Activated naive CD8-positive, alpha-beta T cell (primary cell): ENCODE measurements around the gene CSMD2.
"Not testable (repeated sequence)": the region's sequence is repeated elsewhere in the genome, so short reads cannot be mapped to it uniquely, and the experiment has no call there.

Experiments
- H3K27ac Mint-ChIP-seq: one replicate; pipeline ENCODE4 v1.8.0; 2021; ENCODE audit warnings: mixed read lengths
- H3K27me3 Mint-ChIP-seq: one replicate; pipeline ENCODE4 v1.8.0; 2021; ENCODE audit warnings: mixed read lengths
- H3K36me3 Mint-ChIP-seq: one replicate; pipeline ENCODE4 v1.8.0; 2021; ENCODE audit warnings: mixed read lengths
- H3K4me1 Mint-ChIP-seq: one replicate; pipeline ENCODE4 v1.8.0; 2021; ENCODE audit warnings: low read depth, mixed read lengths
- H3K4me3 Mint-ChIP-seq: one replicate; pipeline ENCODE4 v1.8.0; 2021; ENCODE audit warnings: mild to moderate bottlenecking, mixed read lengths
- H3K9me3 Mint-ChIP-seq: one replicate; pipeline ENCODE4 v1.8.0; 2021; ENCODE audit warnings: low read depth, mixed read lengths

Gene CSMD2

DNA sequence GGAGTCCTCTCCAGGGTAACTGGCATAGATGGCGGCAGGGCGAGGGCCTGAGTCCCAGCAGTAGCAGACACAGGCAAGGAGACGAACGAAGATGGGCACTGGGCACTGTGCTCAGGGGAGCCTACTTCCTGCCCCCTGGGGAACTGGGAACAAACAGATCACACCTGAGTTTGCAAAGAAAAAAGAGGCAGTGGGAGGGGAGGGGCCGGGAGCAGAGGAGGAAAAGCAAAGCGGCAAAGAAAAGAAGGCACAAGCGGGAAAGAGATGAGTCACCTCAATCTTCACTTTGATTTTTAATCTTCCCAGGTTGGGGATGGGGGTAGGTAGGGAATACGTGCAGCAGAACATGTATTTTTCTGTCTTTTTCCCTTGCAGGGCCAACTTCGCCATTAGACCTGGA, 648.6 kb downstream of the CSMD2 start:
- Mint-ChIP-seq H3K4me3 (no peak overlapping the region), H3K9me3 (no peaks in the 10 kb centered on the region), H3K4me1 (no peaks in the 10 kb centered on the region), H3K27me3 (no peaks in the 10 kb centered on the region), H3K36me3 (no peaks in the 10 kb centered on the region), H3K27ac (no peak overlapping the region)

DNA sequence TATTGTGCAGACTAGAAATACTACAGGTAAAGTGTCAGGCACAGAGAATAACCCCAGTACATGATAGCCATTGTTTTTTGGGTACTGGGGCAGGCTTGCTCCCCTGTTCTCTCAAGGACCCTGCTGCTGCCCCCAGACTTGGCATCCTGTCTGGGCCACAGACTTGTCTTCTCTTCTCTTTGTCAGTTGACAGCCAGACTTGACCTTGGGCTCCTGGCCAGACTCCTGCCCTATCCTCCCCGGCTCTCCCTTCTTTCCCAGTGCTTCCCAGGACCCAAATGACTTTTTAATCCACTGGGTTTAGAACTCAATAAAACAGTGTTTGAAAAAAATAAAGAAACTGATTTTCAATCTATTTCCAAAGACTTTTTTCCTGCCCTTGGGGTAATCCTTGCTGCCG, 649.4 kb downstream of the CSMD2 start:
- Mint-ChIP-seq H3K27me3 (no peaks in the 10 kb centered on the region), H3K9me3 (no peaks in the 10 kb centered on the region), H3K27ac (no peak overlapping the region), H3K36me3 (no peaks in the 10 kb centered on the region), H3K4me3 (no peak overlapping the region), H3K4me1 (no peaks in the 10 kb centered on the region)

GRCh38 chr1:33515112-33515511, 649.9 kb downstream of the CSMD2 start:
- H3K4me1 Mint-ChIP-seq: no peaks in the 10 kb centered on the region
- no peak overlapping the region for H3K27ac Mint-ChIP-seq
- H3K36me3 Mint-ChIP-seq: no peaks in the 10 kb centered on the region

GRCh38 chr1:33512226-33513011, 652.6 kb downstream of the CSMD2 start:
- no peak overlapping the region for H3K4me3 Mint-ChIP-seq
- H3K36me3 Mint-ChIP-seq: no peaks in the 10 kb centered on the region
- H3K4me1 Mint-ChIP-seq: no peaks in the 10 kb centered on the region
- H3K27ac Mint-ChIP-seq: no peak overlapping the region
- H3K9me3 Mint-ChIP-seq: no peaks in the 10 kb centered on the region
- H3K27me3 Mint-ChIP-seq: peaks cover 2% of the 10 kb centered on the region

More at GRCh38 chr1:33515112-33515511, 649.9 kb downstream of the CSMD2 start:
- H3K4me3 Mint-ChIP-seq: no peak overlapping the region
- H3K27me3 Mint-ChIP-seq: peaks cover 2% of the 10 kb centered on the region
- no peaks in the 10 kb centered on the region for H3K9me3 Mint-ChIP-seq

- not testable (repeated sequence) for H3K4me3 Mint-ChIP-seq, H3K9me3 Mint-ChIP-seq, H3K36me3 Mint-ChIP-seq, H3K27me3 Mint-ChIP-seq, H3K4me1 Mint-ChIP-seq, H3K27ac Mint-ChIP-seq
Measured at GRCh38 chr1:33509276-33509675, 655.8 kb downstream of the CSMD2 start.

- no peak overlapping the region for H3K27ac Mint-ChIP-seq
- peaks cover 2% of the 10 kb centered on the region for H3K27me3 Mint-ChIP-seq
- H3K4me1 Mint-ChIP-seq: no peaks in the 10 kb centered on the region
- no peaks in the 10 kb centered on the region for H3K36me3 Mint-ChIP-seq
- no peak overlapping the region for H3K4me3 Mint-ChIP-seq
- H3K9me3 Mint-ChIP-seq: no peaks in the 10 kb centered on the region
Measured at GRCh38 chr1:33508151-33508550, 656.9 kb downstream of the CSMD2 start.

DNA sequence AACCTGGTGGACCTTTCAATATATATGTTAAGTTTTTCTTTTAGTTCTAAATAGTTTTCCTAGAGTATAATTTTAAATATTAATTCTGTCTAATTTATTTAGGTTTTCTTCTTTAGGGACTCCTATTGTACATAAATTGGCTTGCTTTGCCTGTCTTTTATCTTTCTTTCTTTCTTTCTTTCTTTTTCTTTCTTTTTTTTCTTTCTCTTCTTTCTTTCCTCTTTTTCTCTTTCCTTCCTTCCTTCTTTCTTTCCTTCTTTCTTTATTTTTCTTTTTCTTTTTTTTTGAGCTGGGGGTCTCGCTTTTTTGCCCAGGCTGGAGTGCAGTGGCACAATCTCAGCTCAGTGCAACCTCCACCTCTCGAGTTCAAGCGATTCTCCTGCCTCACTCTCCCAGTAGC, 657.4 kb downstream of the CSMD2 start:
- Mint-ChIP-seq H3K27ac (no peak overlapping the region), H3K4me1 (no peaks in the 10 kb centered on the region), H3K9me3 (no peaks in the 10 kb centered on the region), H3K27me3 (peaks cover 2% of the 10 kb centered on the region), H3K36me3 (no peaks in the 10 kb centered on the region), H3K4me3 (no peak overlapping the region)

DNA sequence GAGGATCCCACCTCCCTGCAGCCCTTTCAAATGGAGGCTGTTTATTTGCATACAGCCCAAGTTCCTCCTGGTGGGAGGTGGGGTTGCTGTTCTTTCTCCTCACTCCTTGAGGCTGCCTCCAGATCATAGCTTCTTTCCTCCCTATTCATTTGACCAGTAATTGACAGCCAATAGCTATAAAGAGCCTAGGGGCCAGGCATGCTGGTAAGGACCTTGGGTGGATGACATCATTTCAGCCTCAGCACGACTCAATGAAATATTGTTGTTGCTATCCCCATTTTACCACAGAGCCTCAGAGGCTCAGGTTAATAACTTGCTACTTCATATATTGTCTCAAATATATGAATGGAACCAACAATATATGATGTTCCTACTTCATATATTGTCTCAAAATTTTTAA, 661.5 kb downstream of the CSMD2 start:
- no peak overlapping the region for H3K27ac Mint-ChIP-seq
- no peak overlapping the region for H3K4me3 Mint-ChIP-seq
- no peaks in the 10 kb centered on the region for H3K4me1 Mint-ChIP-seq
- H3K27me3 Mint-ChIP-seq: no peaks in the 10 kb centered on the region
- H3K9me3 Mint-ChIP-seq: no peaks in the 10 kb centered on the region
- peaks cover 3% of the 10 kb centered on the region for H3K36me3 Mint-ChIP-seq

DNA sequence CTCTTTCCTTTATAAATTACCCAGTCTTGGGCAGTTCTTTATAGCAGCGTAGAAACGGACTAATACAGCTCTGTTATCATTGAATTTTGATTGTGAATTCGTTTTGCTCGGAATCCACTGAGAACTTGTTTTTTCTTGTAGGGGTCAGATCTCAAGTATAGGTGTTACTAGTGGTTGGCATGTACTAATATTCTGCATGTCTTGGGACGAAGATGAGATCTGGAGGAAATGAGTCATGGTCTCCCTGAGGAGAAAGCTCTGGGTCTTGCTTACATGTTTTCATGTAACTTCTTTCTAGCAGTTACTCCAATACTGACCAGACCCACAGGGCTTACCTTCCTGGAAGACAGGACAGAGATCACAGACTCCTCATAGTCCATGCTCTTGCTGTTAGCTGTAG, 662.3 kb downstream of the CSMD2 start:
- Mint-ChIP-seq H3K4me3 (no peak overlapping the region), H3K27ac (no peak overlapping the region), H3K9me3 (no peaks in the 10 kb centered on the region)

DNA sequence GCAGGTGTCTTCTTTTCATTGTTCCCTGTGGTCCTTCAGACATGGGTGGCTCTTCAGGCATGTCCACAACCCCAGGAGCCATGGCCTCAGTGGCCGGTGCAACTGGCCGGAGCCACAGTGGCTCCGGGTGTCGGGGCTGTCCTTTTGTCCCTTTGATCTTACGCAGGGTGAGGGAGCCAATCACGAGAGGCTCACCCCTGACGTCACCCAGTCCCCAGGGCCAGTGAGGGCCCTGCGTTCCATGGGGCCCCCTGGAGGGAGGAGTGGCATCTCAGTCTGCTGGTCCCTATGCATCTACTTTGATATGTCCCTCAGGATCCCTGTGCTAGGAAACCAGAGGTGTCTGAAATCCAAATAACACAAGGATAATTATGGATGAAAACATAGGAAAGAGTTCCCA, 663.3 kb downstream of the CSMD2 start:
- Mint-ChIP-seq H3K4me1 (no peaks in the 10 kb centered on the region), H3K36me3 (peaks cover 15% of the 10 kb centered on the region), H3K27ac (no peak overlapping the region), H3K27me3 (no peaks in the 10 kb centered on the region), H3K9me3 (no peaks in the 10 kb centered on the region), H3K4me3 (no peak overlapping the region)

More for the DNA sequence above, 662.3 kb downstream of the CSMD2 start:
- Mint-ChIP-seq H3K36me3 (peaks cover 8% of the 10 kb centered on the region), H3K27me3 (no peaks in the 10 kb centered on the region), H3K4me1 (no peaks in the 10 kb centered on the region)

GRCh38 chr1:33501309-33501708, 663.7 kb downstream of the CSMD2 start:
- Mint-ChIP-seq H3K27me3 (no peaks in the 10 kb centered on the region), H3K4me3 (no peak overlapping the region), H3K36me3 (peaks cover 16% of the 10 kb centered on the region), H3K27ac (no peak overlapping the region), H3K4me1 (no peaks in the 10 kb centered on the region), H3K9me3 (peaks cover 2% of the 10 kb centered on the region)

DNA sequence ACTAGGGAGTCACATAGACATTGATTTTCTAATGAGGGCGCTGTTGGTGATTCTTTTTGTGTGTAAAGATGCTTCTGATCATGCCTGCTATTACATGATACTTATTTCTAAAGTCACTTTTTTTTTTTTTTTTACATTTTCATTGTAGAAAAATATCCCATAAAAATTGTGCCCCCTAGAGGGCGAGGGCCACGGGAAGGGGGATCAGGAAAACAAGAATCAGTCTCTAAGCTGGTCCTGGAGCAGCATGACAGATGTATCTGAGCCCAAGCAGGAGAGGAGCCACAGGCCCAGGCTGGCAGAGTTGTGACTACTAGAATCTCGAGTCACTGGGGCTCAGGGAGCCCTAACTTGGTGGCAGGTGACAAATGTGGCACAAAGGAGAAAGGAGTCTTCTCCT, 664.5 kb downstream of the CSMD2 start:
- Mint-ChIP-seq H3K4me1 (no peaks in the 10 kb centered on the region), H3K27ac (no peak overlapping the region), H3K4me3 (no peak overlapping the region), H3K9me3 (peaks cover 6% of the 10 kb centered on the region), H3K36me3 (peaks cover 19% of the 10 kb centered on the region), H3K27me3 (no peaks in the 10 kb centered on the region)

DNA sequence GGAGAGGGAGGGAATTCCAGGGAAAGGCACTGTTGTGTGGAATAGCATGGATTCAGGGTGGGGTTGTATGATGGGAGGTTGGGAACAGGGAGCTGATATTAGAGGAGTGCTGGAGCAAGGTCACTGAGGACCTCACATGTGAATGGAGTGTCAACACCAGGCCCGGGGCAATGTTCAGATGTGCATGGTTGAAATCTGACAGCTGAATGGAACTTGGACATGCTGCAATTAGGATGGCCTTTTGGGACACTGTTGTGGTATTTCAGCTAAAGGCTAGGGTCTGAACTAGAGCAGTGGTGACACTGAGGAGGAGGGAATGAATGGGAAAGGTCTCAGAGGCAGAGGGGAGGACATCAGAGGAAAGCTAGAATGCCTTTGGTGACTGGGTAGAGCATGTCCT, 667.6 kb downstream of the CSMD2 start:
- Mint-ChIP-seq H3K27me3 (no peaks in the 10 kb centered on the region), H3K9me3 (peaks cover 20% of the 10 kb centered on the region), H3K27ac (no peak overlapping the region), H3K4me1 (no peaks in the 10 kb centered on the region), H3K4me3 (no peak overlapping the region), H3K36me3 (peaks cover 39% of the 10 kb centered on the region)

DNA sequence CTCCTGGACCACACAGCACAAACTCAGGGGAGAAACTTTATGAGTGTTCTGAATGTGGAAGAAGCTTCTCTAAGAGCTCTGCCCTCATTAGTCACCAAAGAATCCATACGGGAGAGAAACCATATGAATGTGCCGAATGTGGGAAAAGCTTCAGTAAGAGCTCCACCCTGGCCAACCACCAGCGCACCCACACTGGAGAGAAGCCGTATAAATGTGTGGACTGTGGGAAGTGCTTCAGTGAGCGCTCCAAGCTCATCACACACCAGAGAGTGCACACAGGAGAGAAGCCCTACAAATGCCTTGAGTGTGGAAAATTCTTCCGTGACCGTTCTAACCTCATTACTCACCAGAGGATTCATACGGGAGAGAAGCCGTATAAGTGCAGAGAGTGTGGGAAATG, 670.1 kb downstream of the CSMD2 start:
- H3K4me1 Mint-ChIP-seq: no peaks in the 10 kb centered on the region
- peaks cover 20% of the 10 kb centered on the region for H3K9me3 Mint-ChIP-seq
- H3K36me3 Mint-ChIP-seq: peaks cover 53% of the 10 kb centered on the region
- H3K27me3 Mint-ChIP-seq: no peaks in the 10 kb centered on the region
- no peak overlapping the region for H3K27ac Mint-ChIP-seq
- H3K4me3 Mint-ChIP-seq: no peak overlapping the region

DNA sequence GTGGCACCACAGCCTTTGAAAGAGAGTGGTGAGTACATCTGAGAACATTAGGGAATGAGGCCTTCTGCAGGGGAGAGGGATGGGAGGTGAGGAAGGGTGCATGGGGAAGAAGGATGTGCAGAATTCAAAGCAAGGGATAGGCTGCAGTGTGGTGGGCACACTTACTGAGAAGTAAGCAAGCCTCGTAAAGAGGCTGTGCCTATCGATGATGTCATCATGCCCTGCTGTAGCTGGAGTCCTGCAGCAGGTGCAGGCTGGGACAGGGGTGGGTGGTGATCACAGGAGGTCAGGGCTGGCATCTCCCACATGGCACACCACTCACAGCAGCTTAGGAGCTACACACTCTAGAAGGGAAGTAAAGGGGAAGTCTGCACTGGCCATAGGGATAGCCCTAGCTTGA, 676.4 kb downstream of the CSMD2 start:
- H3K27ac Mint-ChIP-seq: no peak overlapping the region
- no peaks in the 10 kb centered on the region for H3K27me3 Mint-ChIP-seq
- peaks cover 3% of the 10 kb centered on the region for H3K9me3 Mint-ChIP-seq
- no peaks in the 10 kb centered on the region for H3K4me1 Mint-ChIP-seq
- no peak overlapping the region for H3K4me3 Mint-ChIP-seq
- peaks cover 49% of the 10 kb centered on the region for H3K36me3 Mint-ChIP-seq

- H3K36me3 Mint-ChIP-seq: peaks cover 18% of the 10 kb centered on the region
- no peaks in the 10 kb centered on the region for H3K4me1 Mint-ChIP-seq
- H3K27ac Mint-ChIP-seq: no peak overlapping the region
- no peaks in the 10 kb centered on the region for H3K27me3 Mint-ChIP-seq
- H3K9me3 Mint-ChIP-seq: no peaks in the 10 kb centered on the region
- H3K4me3 Mint-ChIP-seq: no peak overlapping the region
Measured at GRCh38 chr1:33482412-33482811, 682.6 kb downstream of the CSMD2 start.
